GM18502 (cell line): ENCODE results near the gene EIF4G1.
A peak's percentile ranks its signal among the peaks of the same experiment; 100 is the strongest.
"Not testable (repeated sequence)": the region's sequence is repeated elsewhere in the genome, so short reads cannot be mapped to it uniquely, and the experiment has no call there.

Source experiments
- ATAC-seq: cut with Tn5 transposase; IDR thresholded peaks from one replicate; pipeline ENCODE4 v1.9.1; 2021; ENCODE audit warnings: mild to moderate bottlenecking; ENCODE audit not compliant: unreplicated experiment, poor library complexity

Gene EIF4G1

GRCh38 chr3:184314363-184314699 is at the start of gene EIF4G1:
Gene EIF4G1 (plus strand): TSS chr3:184314606. CDS start chr3:184315797, 1,191 bp downstream.
- ATAC-seq: peak; percentile 85

GRCh38 chr3:184267249-184267648 is 47.2 kb upstream of the EIF4G1 start:
- ATAC-seq: not testable (repeated sequence)

GRCh38 chr3:184272269-184272668 is 42.1 kb upstream of the EIF4G1 start:
- ATAC-seq: no peak

- no peak for ATAC-seq
Measured at GRCh38 chr3:184275381-184275701, 39.1 kb upstream of the EIF4G1 start.

- no peak for ATAC-seq
Measured at GRCh38 chr3:184275961-184276910, 38.2 kb upstream of the EIF4G1 start, which contains the start of gene ECE2. Gene ECE2 (plus strand): TSS chr3:184276022. CDS start chr3:184276154, 132 bp downstream.

GRCh38 chr3:184277366-184277765 is 37.0 kb upstream of the EIF4G1 start:
- ATAC-seq: no peak

- no peak for ATAC-seq
Measured at GRCh38 chr3:184282941-184283340, 31.5 kb upstream of the EIF4G1 start.

GRCh38 chr3:184283681-184284080 is 30.7 kb upstream of the EIF4G1 start:
- ATAC-seq: no peak

- ATAC-seq: no peak
Measured at GRCh38 chr3:184284696-184285095, 29.7 kb upstream of the EIF4G1 start.

GRCh38 chr3:184289426-184289938 is 24.9 kb upstream of the EIF4G1 start:
- ATAC-seq: no peak

- no peak for ATAC-seq
Measured at GRCh38 chr3:184290331-184290730, 24.1 kb upstream of the EIF4G1 start.

- ATAC-seq: no peak
Measured at GRCh38 chr3:184291044-184291737, 23.2 kb upstream of the EIF4G1 start.

GRCh38 chr3:184291738-184292445 is 22.5 kb upstream of the EIF4G1 start:
- ATAC-seq: no peak

- ATAC-seq: no peak
Measured at GRCh38 chr3:184295771-184296170, 18.6 kb upstream of the EIF4G1 start.

- no peak for ATAC-seq
Measured at GRCh38 chr3:184296616-184297015, 17.8 kb upstream of the EIF4G1 start.

- ATAC-seq: peak; percentile 94
Measured at GRCh38 chr3:184298759-184299487, 15.5 kb upstream of the EIF4G1 start, which contains the start of gene PSMD2. Gene PSMD2 (plus strand): TSS chr3:184299241. CDS start chr3:184299267, 26 bp downstream.

GRCh38 chr3:184299488-184300377 is 14.7 kb upstream of the EIF4G1 start:
- ATAC-seq: no peak

- ATAC-seq: no peak
Measured at GRCh38 chr3:184300378-184300720, 14.1 kb upstream of the EIF4G1 start.

GRCh38 chr3:184305577-184305976 is 8.8 kb upstream of the EIF4G1 start:
- no peak for ATAC-seq
